ENCODE measurements around the gene DCAF11. TPM values are rescaled to one million over a fixed set of nuclear protein-coding genes. Genes with fewer than 3 reads are reported as not detected.

DCAF11 gene
- total and polyA plus RNA-seq, 2 of the 13 experiments (the other 11 are each of a cell fraction or from before 2014, with no cell fraction given) = 150 to 257 TPM

DNA sequence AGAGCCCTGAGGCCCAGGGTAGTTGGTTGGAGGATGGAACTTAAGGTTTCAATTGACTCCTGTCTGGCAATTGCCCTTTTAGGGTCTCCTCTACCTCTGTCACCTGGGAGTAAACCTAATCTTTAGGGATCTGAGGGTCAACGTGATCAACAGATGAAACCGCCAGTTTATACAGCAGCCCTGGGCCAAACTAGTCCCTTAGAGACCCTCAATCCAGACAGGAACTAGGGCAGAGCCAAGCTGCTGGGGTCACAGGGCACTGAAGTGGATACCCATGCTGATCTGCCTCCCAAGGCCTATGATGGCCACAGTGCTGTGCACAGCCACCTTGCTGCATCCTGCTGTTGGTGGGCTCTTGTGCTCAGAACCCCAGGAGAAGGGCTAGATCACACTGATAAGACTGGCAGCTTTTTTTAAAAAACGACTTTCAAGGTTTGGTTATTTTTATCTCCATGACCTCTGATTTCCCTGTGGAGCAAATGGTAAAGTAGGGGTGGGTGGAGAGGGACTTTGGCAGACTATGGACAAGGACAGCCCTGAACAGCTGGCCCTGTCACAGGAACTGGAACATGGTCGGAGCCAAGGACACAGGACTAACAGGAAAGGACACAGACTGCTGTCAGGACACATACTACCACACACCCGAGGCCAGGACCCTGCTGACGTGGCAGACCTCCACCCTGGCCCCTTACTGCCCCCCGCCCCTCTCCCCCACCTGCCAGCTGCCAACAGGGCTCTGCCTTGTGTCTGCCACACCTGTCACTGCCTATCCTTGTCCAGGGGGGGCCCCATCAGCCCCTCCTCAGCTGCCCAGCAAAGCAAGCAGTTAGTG is 16.4 kb downstream of the DCAF11 start (continued):
- peak; percentile 37; the same call in 1 of the 2 replicates for TF ChIP-seq CREM (IDR thresholded peaks at IDR 0.05)
- no peak for TF ChIP-seq CREM (CRISPR knock-in tag; IDR thresholded peaks at IDR 0.05)
- no peak for TF ChIP-seq KLF6 (CRISPR knock-in tag; IDR thresholded peaks at IDR 0.05)
- TF ChIP-seq, protein P1, sequence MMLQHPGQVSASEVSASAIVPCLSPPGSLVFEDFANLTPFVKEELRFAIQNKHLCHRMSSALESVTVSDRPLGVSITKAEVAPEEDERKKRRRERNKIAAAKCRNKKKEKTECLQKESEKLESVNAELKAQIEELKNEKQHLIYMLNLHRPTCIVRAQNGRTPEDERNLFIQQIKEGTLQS (CRISPR knock-in tag; IDR thresholded peaks at IDR 0.05) = no peak
- no peak for TF ChIP-seq ZNF773 (CRISPR knock-in tag; IDR thresholded peaks at IDR 0.05; ENCODE audit: borderline replicate concordance)
- TF ChIP-seq, protein P2, sequence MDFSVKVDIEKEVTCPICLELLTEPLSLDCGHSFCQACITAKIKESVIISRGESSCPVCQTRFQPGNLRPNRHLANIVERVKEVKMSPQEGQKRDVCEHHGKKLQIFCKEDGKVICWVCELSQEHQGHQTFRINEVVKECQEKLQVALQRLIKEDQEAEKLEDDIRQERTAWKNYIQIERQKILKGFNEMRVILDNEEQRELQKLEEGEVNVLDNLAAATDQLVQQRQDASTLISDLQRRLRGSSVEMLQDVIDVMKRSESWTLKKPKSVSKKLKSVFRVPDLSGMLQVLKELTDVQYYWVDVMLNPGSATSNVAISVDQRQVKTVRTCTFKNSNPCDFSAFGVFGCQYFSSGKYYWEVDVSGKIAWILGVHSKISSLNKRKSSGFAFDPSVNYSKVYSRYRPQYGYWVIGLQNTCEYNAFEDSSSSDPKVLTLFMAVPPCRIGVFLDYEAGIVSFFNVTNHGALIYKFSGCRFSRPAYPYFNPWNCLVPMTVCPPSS (IDR thresholded peaks at IDR 0.05) = no peak
- TF ChIP-seq, protein P3, sequence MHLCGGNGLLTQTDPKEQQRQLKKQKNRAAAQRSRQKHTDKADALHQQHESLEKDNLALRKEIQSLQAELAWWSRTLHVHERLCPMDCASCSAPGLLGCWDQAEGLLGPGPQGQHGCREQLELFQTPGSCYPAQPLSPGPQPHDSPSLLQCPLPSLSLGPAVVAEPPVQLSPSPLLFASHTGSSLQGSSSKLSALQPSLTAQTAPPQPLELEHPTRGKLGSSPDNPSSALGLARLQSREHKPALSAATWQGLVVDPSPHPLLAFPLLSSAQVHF (CRISPR knock-in tag; IDR thresholded peaks at IDR 0.05) = 0 out of 2 replicates have a peak, but pooled peaks have one; percentile 69
- TF ChIP-seq ZNF792 (CRISPR knock-in tag; IDR thresholded peaks at IDR 0.05) = peak; percentile 70; the same call in 1 of the 2 replicates
- TF ChIP-seq ETV5 (CRISPR knock-in tag; IDR thresholded peaks at IDR 0.05; ENCODE audit: borderline replicate concordance) = peak; percentile 73; the same call in 1 of the 2 replicates
- no peak; the same call in 1 of the 2 replicates for TF ChIP-seq ZC3H4 (CRISPR knock-in tag; IDR thresholded peaks at IDR 0.05; ENCODE audit: borderline replicate concordance)
- TF ChIP-seq ZFP36L1 (CRISPR knock-in tag; IDR thresholded peaks at IDR 0.05) = peak; percentile 65; the same call in 1 of the 2 replicates
- 0 out of 2 replicates have a peak, but pooled peaks have one; percentile 28 for TF ChIP-seq FOSL2 (CRISPR knock-in tag; IDR thresholded peaks at IDR 0.05)
- 0 out of 2 replicates have a peak, but pooled peaks have one; percentile 46 for TF ChIP-seq ZMAT3 (CRISPR knock-in tag; conservative IDR thresholded peaks at IDR 0.05)
- TF ChIP-seq MYC (CRISPR knock-in tag; IDR thresholded peaks at IDR 0.05; ENCODE audit: borderline replicate concordance) = no peak; the same call in 1 of the 2 replicates
- peak; percentile 46; the same call in 1 of the 2 replicates for TF ChIP-seq SP5 (CRISPR knock-in tag; IDR thresholded peaks at IDR 0.05; ENCODE audit: borderline replicate concordance, low read depth)
- TF ChIP-seq LCORL (IDR thresholded peaks at IDR 0.05) = no peak
- peak; percentile 82 for TF ChIP-seq LCORL (CRISPR knock-in tag; IDR thresholded peaks at IDR 0.05)
- TF ChIP-seq BCL6 (CRISPR knock-in tag; IDR thresholded peaks at IDR 0.05) = peak; percentile 47; the same call in 1 of the 2 replicates
- peak; percentile 39; the same call in 1 of the 2 replicates for TF ChIP-seq ZNF337 (CRISPR knock-in tag; IDR thresholded peaks at IDR 0.05; ENCODE audit: borderline replicate concordance, low read depth)
- peak; percentile 62 for TF ChIP-seq ZNF547 (CRISPR knock-in tag; IDR thresholded peaks at IDR 0.05)
- TF ChIP-seq ZNF264 (CRISPR knock-in tag; IDR thresholded peaks at IDR 0.05) = peak; percentile 42; the same call in 1 of the 2 replicates
- no peak for TF ChIP-seq ZNF34 (CRISPR knock-in tag; IDR thresholded peaks at IDR 0.05; ENCODE audit: borderline replicate concordance)
- TF ChIP-seq, protein P4, sequence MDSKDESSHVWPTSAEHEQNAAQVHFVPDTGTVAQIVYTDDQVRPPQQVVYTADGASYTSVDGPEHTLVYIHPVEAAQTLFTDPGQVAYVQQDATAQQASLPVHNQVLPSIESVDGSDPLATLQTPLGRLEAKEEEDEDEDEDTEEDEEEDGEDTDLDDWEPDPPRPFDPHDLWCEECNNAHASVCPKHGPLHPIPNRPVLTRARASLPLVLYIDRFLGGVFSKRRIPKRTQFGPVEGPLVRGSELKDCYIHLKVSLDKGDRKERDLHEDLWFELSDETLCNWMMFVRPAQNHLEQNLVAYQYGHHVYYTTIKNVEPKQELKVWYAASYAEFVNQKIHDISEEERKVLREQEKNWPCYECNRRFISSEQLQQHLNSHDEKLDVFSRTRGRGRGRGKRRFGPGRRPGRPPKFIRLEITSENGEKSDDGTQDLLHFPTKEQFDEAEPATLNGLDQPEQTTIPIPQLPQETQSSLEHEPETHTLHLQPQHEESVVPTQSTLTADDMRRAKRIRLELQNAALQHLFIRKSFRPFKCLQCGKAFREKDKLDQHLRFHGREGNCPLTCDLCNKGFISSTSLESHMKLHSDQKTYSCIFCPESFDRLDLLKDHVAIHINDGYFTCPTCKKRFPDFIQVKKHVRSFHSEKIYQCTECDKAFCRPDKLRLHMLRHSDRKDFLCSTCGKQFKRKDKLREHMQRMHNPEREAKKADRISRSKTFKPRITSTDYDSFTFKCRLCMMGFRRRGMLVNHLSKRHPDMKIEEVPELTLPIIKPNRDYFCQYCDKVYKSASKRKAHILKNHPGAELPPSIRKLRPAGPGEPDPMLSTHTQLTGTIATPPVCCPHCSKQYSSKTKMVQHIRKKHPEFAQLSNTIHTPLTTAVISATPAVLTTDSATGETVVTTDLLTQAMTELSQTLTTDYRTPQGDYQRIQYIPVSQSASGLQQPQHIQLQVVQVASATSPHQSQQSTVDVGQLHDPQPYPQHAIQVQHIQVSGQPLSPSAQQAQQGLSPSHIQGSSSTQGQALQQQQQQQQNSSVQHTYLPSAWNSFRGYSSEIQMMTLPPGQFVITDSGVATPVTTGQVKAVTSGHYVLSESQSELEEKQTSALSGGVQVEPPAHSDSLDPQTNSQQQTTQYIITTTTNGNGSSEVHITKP (CRISPR knock-in tag; IDR thresholded peaks at IDR 0.05; ENCODE audit: low read depth) = peak; percentile 61; the same call in 1 of the 2 replicates
